Stimulated activated CD4-positive, alpha-beta T cell treated with anti-CD3 and anti-CD28 coated beads, TNF-alpha, amount 100 ng/mL, for 1 hour (primary cell): ENCODE data around the gene HSPH1.
"Not testable (repeated sequence)": the region's sequence is repeated elsewhere in the genome, so short reads cannot be mapped to it uniquely, and the experiment has no call there.

Source experiments
- DNase-seq, 3 donors: peaks; one replicate each; pipeline ENCODE4 v3.0.0-alpha.2; 2020; ENCODE audit warnings: low read depth in 3 of 3, low spot score in 1 of 3

The HSPH1 gene

GRCh38 chr13:31100721-31101120 is 61.0 kb downstream of the HSPH1 start:
- DNase-seq = no peak

GRCh38 chr13:31097911-31098434 is 63.7 kb downstream of the HSPH1 start:
- DNase-seq = not testable (repeated sequence)

GRCh38 chr13:31096654-31097302 is 64.9 kb downstream of the HSPH1 start:
- no peak for DNase-seq

GRCh38 chr13:31094331-31095015 is 67.2 kb downstream of the HSPH1 start:
- no peak for DNase-seq

GRCh38 chr13:31093145-31093885 is 68.4 kb downstream of the HSPH1 start:
- no peak for DNase-seq

GRCh38 chr13:31092646-31093045 is 69.1 kb downstream of the HSPH1 start:
- DNase-seq = no peak

GRCh38 chr13:31090961-31091624 is 70.6 kb downstream of the HSPH1 start:
- DNase-seq = no peak

- DNase-seq = no peak
Observed at GRCh38 chr13:31090096-31090495, 71.6 kb downstream of the HSPH1 start.

- DNase-seq = no peak
Observed at GRCh38 chr13:31089649-31090048, 72.1 kb downstream of the HSPH1 start.

- DNase-seq = no peak
Observed at GRCh38 chr13:31088826-31089420, 72.8 kb downstream of the HSPH1 start.
